K562 (cell line): Measurements from ENCODE around the gene SHISAL2A. TPM values are rescaled to one million over a fixed set of nuclear protein-coding genes. Genes with fewer than 3 reads are reported as not detected.

Source experiments
- BMI1 ChIP-seq: fragments of 150-350 bp; IDR thresholded peaks from 2 replicates; pipeline ENCODE4 v1.6.1; 2014; ENCODE audit warnings: low read length
- ID3 ChIP-seq, 2 experiments: fragments of 250-450 bp in 1 of 2; fragments of 450-650 bp in 1 of 2; sonication (Bioruptor Pico) in 1 of 2; IDR thresholded peaks; 2 replicates each; pipeline versions ENCODE4 v1.6.1 to v1.8.0; 2016 to 2021; ENCODE audit warnings: mild to moderate bottlenecking in 2 of 2, moderate library complexity in 2 of 2, missing compliant biosample characterization in 1 of 2, missing genetic modification characterization in 1 of 2
- JUNB ChIP-seq: fragments of 450-650 bp; formaldehyde crosslinking; conservative IDR thresholded peaks from 2 replicates; pipeline ENCODE4 v1.4.0; 2020; ENCODE audit warnings: mild to moderate bottlenecking
- KAT7 ChIP-seq: sonication (generic); formaldehyde crosslinking; IDR thresholded peaks from 2 replicates; pipeline ENCODE4 v1.8.0; 2022; ENCODE audit warnings: missing genetic modification reagents, mild to moderate bottlenecking, borderline replicate concordance
- NCOA6 ChIP-seq: fragments of 450-650 bp; IDR thresholded peaks from 2 replicates; pipeline ENCODE4 v1.6.1; 2017; ENCODE audit warnings: mild to moderate bottlenecking
- NR2C1 ChIP-seq, 2 experiments: fragments of 450-650 bp; IDR thresholded peaks; 2 replicates each; pipeline ENCODE4 v1.6.1; 2017; ENCODE audit warnings: mild to moderate bottlenecking in 2 of 2, antibody characterized with exemption in 1 of 2, inconsistent platforms in 1 of 2, missing compliant biosample characterization in 1 of 2, missing genetic modification characterization in 1 of 2
- PCBP1 ChIP-seq: fragments of 200-400 bp; formaldehyde crosslinking; IDR thresholded peaks from 2 replicates; pipeline ENCODE4 v1.6.1; 2018; ENCODE audit warnings: mild to moderate bottlenecking, low read depth, low read length; ENCODE audit not compliant: poor library complexity, severe bottlenecking
- SMARCA4 ChIP-seq: fragments of 450-650 bp; IDR thresholded peaks from 2 replicates; pipeline ENCODE4 v1.6.1; 2016
- THRA ChIP-seq: fragments of 450-650 bp; IDR thresholded peaks from 2 replicates; pipeline ENCODE4 v1.6.1; 2017; ENCODE audit warnings: mild to moderate bottlenecking, moderate library complexity
- ZNF518B ChIP-seq: fragments of 250-450 bp; sonication (Bioruptor Pico); IDR thresholded peaks from 2 replicates; pipeline ENCODE4 v1.5.0; 2021; ENCODE audit warnings: mild to moderate bottlenecking, moderate library complexity
- polyA plus RNA-seq, 8 experiments: library from polyadenylated mRNA; depleted of rRNA in 4 of 8; stranded (reverse) in 5 of 8; unstranded in 3 of 8; fragments of >200 nt; fragmentation: Nextera tagmentation in 2 of 8; fragmentation: Illumina TruSeq in 1 of 8; extraction: Ambion mirVana in 2 of 8; extraction: Trizol in 1 of 8; gene quantifications; 2 replicates each; pipeline versions ENCODE4 v1.2.1 to v1.2.3, GENCODE V29; 2011 to 2014; ENCODE audit warnings: inconsistent platforms in 1 of 8, missing spikeins in 1 of 8
- total RNA-seq, 7 experiments: library from RNA; depleted of rRNA in 6 of 7; stranded (reverse); fragments of >200 nt in 6 of 7; fragmentation: Illumina TruSeq in 2 of 7; extraction: Trizol in 2 of 7; gene quantifications; 2 replicates each; pipeline versions ENCODE4 v1.2.1 to v1.2.3, GENCODE V29; 2011 to 2021; ENCODE audit warnings: low replicate concordance in 1 of 7
- TF ChIP-seq, protein P1 (sequence below), 2 experiments: fragments of 450-650 bp; IDR thresholded peaks; 2 replicates each; pipeline ENCODE4 v1.6.1; 2016
- TF ChIP-seq, protein P2 (sequence below): sonication (generic); formaldehyde crosslinking; IDR thresholded peaks from 2 replicates; pipeline ENCODE4 v1.4.0; 2020; ENCODE audit warnings: mild to moderate bottlenecking, missing genetic modification reagents
- TF ChIP-seq, protein P3 (sequence below): fragments of 450-650 bp; IDR thresholded peaks from 2 replicates; pipeline ENCODE4 v1.6.1; 2016; ENCODE audit warnings: antibody characterized with exemption

Gene SHISAL2A
- total and polyA plus RNA-seq, 9 of the 15 experiments (the other 6 are each of a cell fraction or from before 2014, with no cell fraction given), result 0.11 TPM; not detected in 8

- TF ChIP-seq KAT7 (CRISPR knock-in tag), result no peak
- TF ChIP-seq, protein P1, sequence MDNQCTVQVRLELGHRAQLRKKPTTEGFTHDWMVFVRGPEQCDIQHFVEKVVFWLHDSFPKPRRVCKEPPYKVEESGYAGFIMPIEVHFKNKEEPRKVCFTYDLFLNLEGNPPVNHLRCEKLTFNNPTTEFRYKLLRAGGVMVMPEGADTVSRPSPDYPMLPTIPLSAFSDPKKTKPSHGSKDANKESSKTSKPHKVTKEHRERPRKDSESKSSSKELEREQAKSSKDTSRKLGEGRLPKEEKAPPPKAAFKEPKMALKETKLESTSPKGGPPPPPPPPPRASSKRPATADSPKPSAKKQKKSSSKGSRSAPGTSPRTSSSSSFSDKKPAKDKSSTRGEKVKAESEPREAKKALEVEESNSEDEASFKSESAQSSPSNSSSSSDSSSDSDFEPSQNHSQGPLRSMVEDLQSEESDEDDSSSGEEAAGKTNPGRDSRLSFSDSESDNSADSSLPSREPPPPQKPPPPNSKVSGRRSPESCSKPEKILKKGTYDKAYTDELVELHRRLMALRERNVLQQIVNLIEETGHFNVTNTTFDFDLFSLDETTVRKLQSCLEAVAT (IDR thresholded peaks at IDR 0.05), result no peak
- no peak for TF ChIP-seq BMI1
- TF ChIP-seq NCOA6, result no peak
- TF ChIP-seq, protein P2, sequence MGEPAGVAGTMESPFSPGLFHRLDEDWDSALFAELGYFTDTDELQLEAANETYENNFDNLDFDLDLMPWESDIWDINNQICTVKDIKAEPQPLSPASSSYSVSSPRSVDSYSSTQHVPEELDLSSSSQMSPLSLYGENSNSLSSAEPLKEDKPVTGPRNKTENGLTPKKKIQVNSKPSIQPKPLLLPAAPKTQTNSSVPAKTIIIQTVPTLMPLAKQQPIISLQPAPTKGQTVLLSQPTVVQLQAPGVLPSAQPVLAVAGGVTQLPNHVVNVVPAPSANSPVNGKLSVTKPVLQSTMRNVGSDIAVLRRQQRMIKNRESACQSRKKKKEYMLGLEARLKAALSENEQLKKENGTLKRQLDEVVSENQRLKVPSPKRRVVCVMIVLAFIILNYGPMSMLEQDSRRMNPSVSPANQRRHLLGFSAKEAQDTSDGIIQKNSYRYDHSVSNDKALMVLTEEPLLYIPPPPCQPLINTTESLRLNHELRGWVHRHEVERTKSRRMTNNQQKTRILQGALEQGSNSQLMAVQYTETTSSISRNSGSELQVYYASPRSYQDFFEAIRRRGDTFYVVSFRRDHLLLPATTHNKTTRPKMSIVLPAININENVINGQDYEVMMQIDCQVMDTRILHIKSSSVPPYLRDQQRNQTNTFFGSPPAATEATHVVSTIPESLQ, result 0 out of 2 replicates have a peak, but pooled peaks have one; percentile 65
- TF ChIP-seq, protein P3, sequence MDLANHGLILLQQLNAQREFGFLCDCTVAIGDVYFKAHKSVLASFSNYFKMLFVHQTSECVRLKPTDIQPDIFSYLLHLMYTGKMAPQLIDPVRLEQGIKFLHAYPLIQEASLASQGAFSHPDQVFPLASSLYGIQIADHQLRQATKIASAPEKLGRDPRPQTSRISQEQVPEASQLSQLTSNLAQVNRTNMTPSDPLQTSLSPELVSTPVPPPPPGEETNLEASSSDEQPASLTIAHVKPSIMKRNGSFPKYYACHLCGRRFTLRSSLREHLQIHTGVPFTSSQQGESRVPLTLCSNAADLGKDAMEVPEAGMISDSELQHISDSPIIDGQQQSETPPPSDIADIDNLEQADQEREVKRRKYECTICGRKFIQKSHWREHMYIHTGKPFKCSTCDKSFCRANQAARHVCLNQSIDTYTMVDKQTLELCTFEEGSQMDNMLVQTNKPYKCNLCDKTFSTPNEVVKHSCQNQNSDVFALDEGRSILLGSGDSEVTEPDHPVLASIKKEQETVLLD, result no peak; the same call in 1 of the 2 replicates
- TF ChIP-seq PCBP1, result no peak
- TF ChIP-seq SMARCA4, result peak; percentile 82
- TF ChIP-seq NR2C1 (IDR thresholded peaks at IDR 0.05), result 0 out of 2 replicates have a peak, but pooled peaks have one; percentile 27
- TF ChIP-seq NR2C1 (tag; IDR thresholded peaks at IDR 0.05), result no peak
- TF ChIP-seq JUNB (CRISPR knock-in tag), result no peak
- TF ChIP-seq THRA, result no peak
- TF ChIP-seq ZNF518B, result no peak
- no peak for TF ChIP-seq ID3 (CRISPR knock-in tag; IDR thresholded peaks at IDR 0.05)
- peak; percentile 57; the same call in 1 of the 2 replicates for TF ChIP-seq ID3 (tag; IDR thresholded peaks at IDR 0.05)
These were observed 41.8 kb downstream of the SHISAL2A start (continued) for GRCh38 chr1:52674497-52675384.
